Central memory CD4-positive, alpha-beta T cell (primary cell): ENCODE data around the gene SPHK1.

Source experiments
- DNase-seq: peaks from one replicate; pipeline ENCODE4 v3.0.0; 2022

Gene SPHK1

GRCh38 chr17:76435751-76436150 lies 51.3 kb downstream of the SPHK1 start:
- DNase-seq, result no peak
